H9 (cell line): ENCODE measurements around the gene SNX5. TPM values are rescaled to one million over a fixed set of nuclear protein-coding genes. Genes with fewer than 3 reads are reported as not detected.

Source experiments
- DNase-seq: peaks from one replicate; pipeline ENCODE4 v3.0.0-alpha.2; 2017
- H2AFZ ChIP-seq: one replicate; pipeline ENCODE4 v1.6.1; 2013; ENCODE audit warnings: mild to moderate bottlenecking, low read length, control low read depth, moderate library complexity
- H2AK5ac ChIP-seq: 2 replicates; pipeline ENCODE4 v1.6.1; 2013; ENCODE audit warnings: low read length, control low read depth, mixed read lengths; ENCODE audit not compliant: insufficient read length
- H2BK120ac ChIP-seq: one replicate; pipeline ENCODE4 v1.6.1; 2013; ENCODE audit warnings: low read depth, mild to moderate bottlenecking, low read length, control low read depth, inconsistent platforms; ENCODE audit not compliant: poor library complexity, severe bottlenecking
- H2BK12ac ChIP-seq: 2 replicates; pipeline ENCODE4 v1.6.1; 2013; ENCODE audit warnings: low read length, control low read depth, mixed read lengths, low read depth; ENCODE audit not compliant: insufficient read length
- H2BK15ac ChIP-seq: 2 replicates; pipeline ENCODE4 v1.6.1; 2013; ENCODE audit warnings: low read depth, low read length, control low read depth
- H2BK20ac ChIP-seq: one replicate; pipeline ENCODE4 v1.6.1; 2013; ENCODE audit warnings: low read depth, mild to moderate bottlenecking, low read length, control low read depth, inconsistent platforms; ENCODE audit not compliant: poor library complexity, severe bottlenecking
- H2BK5ac ChIP-seq: 2 replicates; pipeline ENCODE4 v1.6.1; 2013; ENCODE audit warnings: low read length, control low read depth, mixed read lengths; ENCODE audit not compliant: insufficient read length
- H3K14ac ChIP-seq: 2 replicates; pipeline ENCODE4 v1.6.1; 2013; ENCODE audit warnings: low read length, control low read depth; ENCODE audit not compliant: insufficient read depth
- H3K18ac ChIP-seq: 2 replicates; pipeline ENCODE4 v1.6.1; 2013; ENCODE audit warnings: low read depth, mild to moderate bottlenecking, mixed read lengths, low read length, control low read depth; ENCODE audit not compliant: insufficient read length
- H3K23ac ChIP-seq: 2 replicates; pipeline ENCODE4 v1.6.1; 2013; ENCODE audit warnings: low read length, control low read depth, mixed read lengths, low read depth; ENCODE audit not compliant: insufficient read length
- H3K23me2 ChIP-seq: 2 replicates; pipeline ENCODE4 v1.6.1; 2013; ENCODE audit warnings: low read depth, mild to moderate bottlenecking, mixed read lengths, low read length, control low read depth; ENCODE audit not compliant: insufficient read length, poor library complexity, severe bottlenecking
- H3K27ac ChIP-seq: 2 replicates; pipeline ENCODE4 v1.5.1; 2013; ENCODE audit warnings: low read length, control low read depth, mixed read lengths, low read depth; ENCODE audit not compliant: insufficient read length
- H3K27me3 ChIP-seq: 2 replicates; pipeline ENCODE4 v1.6.1; 2013; ENCODE audit warnings: low read length, control low read depth, inconsistent platforms; ENCODE audit not compliant: insufficient read depth
- H3K4ac ChIP-seq: 2 replicates; pipeline ENCODE4 v1.6.1; 2013; ENCODE audit warnings: low read depth, mild to moderate bottlenecking, control low read depth, inconsistent platforms, low read length, moderate library complexity
- H3K4me1 ChIP-seq: 2 replicates; pipeline ENCODE4 v1.6.1; 2013; ENCODE audit warnings: low read length, control low read depth, inconsistent platforms; ENCODE audit not compliant: insufficient read depth
- H3K4me2 ChIP-seq: 2 replicates; pipeline ENCODE4 v1.6.1; 2013; ENCODE audit warnings: low read length, control low read depth, mixed read lengths; ENCODE audit not compliant: insufficient read length, insufficient read depth
- H3K56ac ChIP-seq: 2 replicates; pipeline ENCODE4 v1.6.1; 2013; ENCODE audit warnings: low read depth, mild to moderate bottlenecking, mixed read lengths, low read length, control low read depth; ENCODE audit not compliant: insufficient read length
- H3K79me1 ChIP-seq: 2 replicates; pipeline ENCODE4 v1.6.1; 2013; ENCODE audit warnings: low read depth, mild to moderate bottlenecking, moderate library complexity, low read length, control low read depth, inconsistent platforms; ENCODE audit not compliant: insufficient read depth, poor library complexity, severe bottlenecking
- H3K79me2 ChIP-seq: 2 replicates; pipeline ENCODE4 v1.6.1; 2013; ENCODE audit warnings: low read length, control low read depth, inconsistent platforms; ENCODE audit not compliant: insufficient read depth
- H3K9ac ChIP-seq: 2 replicates; pipeline ENCODE4 v1.6.1; 2013; ENCODE audit warnings: low read length, control low read depth, mixed read lengths; ENCODE audit not compliant: insufficient read length; ENCODE audit errors: extremely low read depth
- H3K9me3 ChIP-seq: one replicate; pipeline ENCODE4 v1.6.1; 2013; ENCODE audit warnings: low read depth, low read length, inconsistent platforms; ENCODE audit not compliant: control insufficient read depth
- H3T11ph ChIP-seq: one replicate; pipeline ENCODE4 v1.6.1; 2013; ENCODE audit warnings: mild to moderate bottlenecking, low read length, control low read depth, inconsistent platforms
- H4K20me1 ChIP-seq: one replicate; pipeline ENCODE4 v1.6.1; 2013; ENCODE audit not compliant: control insufficient read depth, insufficient read length, insufficient read depth
- H4K5ac ChIP-seq: 2 replicates; pipeline ENCODE4 v1.6.1; 2013; ENCODE audit warnings: low read depth, mild to moderate bottlenecking, mixed read lengths, low read length, control low read depth; ENCODE audit not compliant: insufficient read length
- H4K8ac ChIP-seq: replicated peaks from 2 replicates; pipeline ENCODE4 v1.6.1; 2013; ENCODE audit warnings: low read length, control low read depth, mixed read lengths, low read depth; ENCODE audit not compliant: insufficient read length
- H4K91ac ChIP-seq: 2 replicates; pipeline ENCODE4 v1.6.1; 2013; ENCODE audit warnings: low read depth, mild to moderate bottlenecking, moderate library complexity, mixed read lengths, low read length, control low read depth; ENCODE audit not compliant: insufficient read length
- H3K27ac Mint-ChIP-seq, 3 experiments: 2 replicates in 2 of 3; 3 replicates in 1 of 3; pipeline ENCODE4 v1.8.0; 2020 to 2021; ENCODE audit warnings: mixed read lengths in 3 of 3, mild to moderate bottlenecking in 1 of 3, moderate library complexity in 1 of 3
- H3K27me3 Mint-ChIP-seq: 2 replicates; pipeline ENCODE4 v1.8.0; 2021; ENCODE audit warnings: low read depth, mild to moderate bottlenecking, moderate library complexity, mixed read lengths
- H3K36me3 Mint-ChIP-seq, 3 experiments: 2 replicates in 2 of 3; 3 replicates in 1 of 3; pipeline ENCODE4 v1.8.0; 2020 to 2021; ENCODE audit warnings: low read depth in 3 of 3, mixed read lengths in 3 of 3; ENCODE audit not compliant: insufficient read depth in 1 of 3
- H3K4me1 Mint-ChIP-seq, 2 experiments: 2 replicates each; pipeline ENCODE4 v1.8.0; 2020; ENCODE audit warnings: mixed read lengths in 2 of 2
- H3K4me3 Mint-ChIP-seq, 2 experiments: 2 replicates in 1 of 2; 3 replicates in 1 of 2; pipeline ENCODE4 v1.8.0; 2020 to 2021; ENCODE audit warnings: mild to moderate bottlenecking in 2 of 2, mixed read lengths in 2 of 2, moderate library complexity in 1 of 2
- H3K9me3 Mint-ChIP-seq, 2 experiments: 2 replicates in 1 of 2; 3 replicates in 1 of 2; pipeline ENCODE4 v1.8.0; 2020; ENCODE audit warnings: mild to moderate bottlenecking in 2 of 2, mixed read lengths in 2 of 2, moderate library complexity in 1 of 2
- CTCF ChIP-seq: fragments of 200-600 bp; sonication (generic); conservative IDR thresholded peaks from 3 replicates; pipeline ENCODE4 v1.8.0; 2021; ENCODE audit warnings: antibody characterized with exemption, mild to moderate bottlenecking
- WGBS: extraction: QIAGEN DNeasy Blood & Tissue Kit; methylation state at CpG from one replicate; pipeline ENCODE4 v1.1.7; 2013; ENCODE audit warnings: missing lambda C conversion rate, low lambda C conversion rate, mixed read lengths; ENCODE audit not compliant: insufficient read length; ENCODE audit errors: extremely low coverage; 5-methylcytosine and 5-hydroxymethylcytosine counted together
- long read RNA-seq: library from polyadenylated mRNA; unstranded; transcript quantifications from one replicate; pipeline ENCODE4 v2.0.0, GENCODE V29; 2020
- total RNA-seq: library from RNA; stranded (reverse); gene quantifications from 2 replicates; pipeline ENCODE4 v1.2.1, GENCODE V29; 2021

SNX5 gene
- total RNA-seq: 179 and 194 TPM in 2 replicates
- long read RNA-seq, transcript SNX5-201 (13 exons, 2,270 nt): minor isoform, 86 of 715 reads
- long read RNA-seq, transcript SNX5-214 (13 exons, 2,025 nt): minor isoform, 35 of 715 reads
- long read RNA-seq, transcript SNX5-202 (14 exons, 2,288 nt): major isoform, 445 of 715 reads
- long read RNA-seq, partial matches to known transcripts: 42 of 715 reads
- long read RNA-seq, other reads (novel, unspliced or antisense): 105 of 715 reads

GRCh38 chr20:17968366-17969277 is at the start of gene SNX5, which contains the start of gene MGME1:
Gene SNX5 (minus strand): TSS chr20:17968794. CDS start chr20:17968425, 369 bp downstream.
Gene MGME1 (plus strand): TSS chr20:17969018. CDS start chr20:17969860, 842 bp downstream.
- H3K4ac ChIP-seq: peak within 1 kb of the TSS; percentile 82; the same call in 1 of the 2 replicates
- peak within 1 kb of the TSS; percentile 100 for H3K14ac ChIP-seq
- H2BK120ac ChIP-seq: peak within 1 kb of the TSS; percentile 85
- H3T11ph ChIP-seq: peak within 1 kb of the TSS; percentile 89
- no peaks in the 10 kb centered on the region for H3K27me3 ChIP-seq
- peak within 1 kb of the TSS; percentile 95 for H4K91ac ChIP-seq
- no peak within 1 kb of the TSS for H2AFZ ChIP-seq
- H2BK20ac ChIP-seq: no peak within 1 kb of the TSS
- H3K9me3 ChIP-seq: no peaks in the 10 kb centered on the region
- peaks cover 84% of the 10 kb centered on the region for H3K79me2 ChIP-seq
- peak within 1 kb of the TSS; percentile 84 to 89 for H3K4me3 Mint-ChIP-seq
- peak within 1 kb of the TSS; percentile 99 for H3K18ac ChIP-seq
- no CpG with 5 or more reads among the region's 96 CpGs for WGBS
- no peaks in the 10 kb centered on the region for H4K20me1 ChIP-seq
- peak within 1 kb of the TSS; percentile 99 for H4K5ac ChIP-seq
- H2BK5ac ChIP-seq: peak within 1 kb of the TSS; percentile 98
- H4K8ac ChIP-seq: no peak within 1 kb of the TSS
- peaks cover 64 to 71% of the 10 kb centered on the region in 2 experiments for H3K4me1 Mint-ChIP-seq
- peak within 1 kb of the TSS; percentile 99 to 100 (median 100) for H3K27ac Mint-ChIP-seq
- TF ChIP-seq CTCF: no peak
- H3K9ac ChIP-seq: peak within 1 kb of the TSS; percentile 97
- no peak within 1 kb of the TSS for H3K23ac ChIP-seq
- peak within 1 kb of the TSS; percentile 97 for H3K56ac ChIP-seq
- peak within 1 kb of the TSS; percentile 87 for H3K4me2 ChIP-seq
- no peak within 1 kb of the TSS for H2AK5ac ChIP-seq
- peaks cover 9% of the 10 kb centered on the region; the same call in 1 of the 2 replicates for H3K4me1 ChIP-seq
- H2BK15ac ChIP-seq: no peak within 1 kb of the TSS
- peak; percentile 99 for DNase-seq
- H3K36me3 Mint-ChIP-seq: peaks cover 44 to 71% (median 62%) of the 10 kb centered on the region in 3 experiments
- peaks cover 33% of the 10 kb centered on the region for H3K23me2 ChIP-seq
- H3K27ac ChIP-seq: peak within 1 kb of the TSS; percentile 94
- peaks cover 0 to 5% of the 10 kb centered on the region in 2 experiments; a peak in 1 of 5 replicates for H3K9me3 Mint-ChIP-seq
- H3K79me1 ChIP-seq: no peaks in the 10 kb centered on the region
- H2BK12ac ChIP-seq: peak within 1 kb of the TSS; percentile 93
- 0 out of 2 replicates have a peak, but pooled peaks cover 1% of the 10 kb centered on the region for H3K27me3 Mint-ChIP-seq
